ENCODE measurements around the gene MSL2. TPM values are rescaled to one million over a fixed set of nuclear protein-coding genes. Genes with fewer than 3 reads are reported as not detected.
"Not testable (repeated sequence)": the region's sequence is repeated elsewhere in the genome, so short reads cannot be mapped to it uniquely, and the experiment has no call there.

Gene MSL2
- total RNA-seq, 1 experiment from 2014 or later = 26.0 TPM

GRCh38 chr3:136166507-136166906 lies 29.6 kb downstream of the MSL2 start:
- Histone ChIP-seq H3K9me3 (no peaks in the 10 kb centered on the region), H3K27me3 (no peaks in the 10 kb centered on the region), H3K36me3 (no peaks in the 10 kb centered on the region), H3K4me3 (no peak overlapping the region)
- no peak for DNase-seq

DNA sequence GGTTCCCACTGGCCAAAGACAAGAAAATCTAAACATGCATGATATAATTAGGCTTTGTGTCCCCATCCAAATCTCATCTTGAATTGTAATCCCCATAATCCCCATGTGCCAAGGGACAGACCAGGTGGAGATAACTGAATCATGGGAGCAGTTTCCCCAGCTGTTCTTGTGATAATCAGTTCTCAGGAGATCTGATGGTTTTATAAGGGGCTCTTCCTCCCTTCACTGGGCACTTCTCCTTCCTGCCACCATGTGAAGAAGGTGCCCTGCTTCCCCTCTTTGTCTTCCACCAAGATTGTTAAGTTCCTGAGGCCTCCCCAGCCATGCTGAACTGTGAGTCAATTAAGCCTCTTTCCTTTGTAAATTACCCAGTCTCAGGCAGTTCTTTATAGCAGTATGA lies 32.5 kb downstream of the MSL2 start:
- not testable (repeated sequence) for H3K27me3 ChIP-seq, H3K4me3 ChIP-seq, H3K36me3 ChIP-seq, DNase-seq, H3K9me3 ChIP-seq

DNA sequence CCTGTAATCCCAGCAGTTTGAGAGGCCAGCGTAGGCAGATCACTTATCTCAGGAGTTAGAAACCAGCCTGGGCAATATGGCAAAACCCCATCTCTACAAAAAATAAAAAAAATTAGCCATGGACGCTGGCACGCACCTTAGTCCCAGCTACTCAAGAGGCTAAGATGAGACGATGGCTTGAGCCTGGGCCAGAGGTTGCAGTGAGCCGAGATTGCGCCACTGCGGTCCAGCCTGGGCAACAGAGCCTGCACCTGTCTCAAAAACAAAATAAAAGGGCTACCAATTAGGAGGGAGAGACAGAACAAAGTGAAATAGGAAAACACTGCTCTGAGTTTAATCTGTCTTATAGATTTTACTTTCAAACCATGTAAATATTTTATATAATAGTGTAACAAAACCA lies 33.8 kb downstream of the MSL2 start:
- Histone ChIP-seq H3K36me3 (no peaks in the 10 kb centered on the region; the same call in 1 of the 2 replicates), H3K27me3 (no peaks in the 10 kb centered on the region), H3K9me3 (no peaks in the 10 kb centered on the region), H3K4me3 (no peak overlapping the region)
- DNase-seq = no peak

DNA sequence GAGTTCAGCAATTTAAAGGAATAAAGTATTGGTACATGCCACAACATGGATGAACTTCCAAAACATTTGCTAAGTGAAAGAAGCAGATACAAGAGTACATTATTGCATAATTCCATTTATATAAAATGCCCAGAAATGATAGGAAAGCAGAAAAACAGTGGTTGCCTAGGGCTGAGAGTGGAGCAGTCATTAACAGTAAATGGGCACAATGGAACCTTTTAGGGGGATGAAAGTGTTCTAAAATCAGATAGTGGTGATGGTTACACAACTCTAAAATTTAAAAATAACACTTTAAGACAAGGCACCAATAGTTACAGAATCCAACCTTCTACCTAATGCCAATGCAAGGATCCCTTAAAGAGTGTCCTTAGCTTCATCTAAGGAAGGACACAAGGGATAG lies 34.6 kb downstream of the MSL2 start:
- DNase-seq = no peak
- H3K9me3 ChIP-seq = no peaks in the 10 kb centered on the region
- no peak overlapping the region for H3K4me3 ChIP-seq
- H3K36me3 ChIP-seq = no peaks in the 10 kb centered on the region; the same call in 1 of the 2 replicates
- H3K27me3 ChIP-seq = no peaks in the 10 kb centered on the region

GRCh38 chr3:136152963-136153362 lies 43.2 kb downstream of the MSL2 start:
- peaks cover 29% of the 10 kb centered on the region for H3K36me3 ChIP-seq
- no peaks in the 10 kb centered on the region for H3K27me3 ChIP-seq
- H3K9me3 ChIP-seq = no peaks in the 10 kb centered on the region
- DNase-seq = no peak
- H3K4me3 ChIP-seq = no peak overlapping the region

GRCh38 chr3:136152176-136152843 lies 43.8 kb downstream of the MSL2 start:
- no peaks in the 10 kb centered on the region for H3K9me3 ChIP-seq
- H3K36me3 ChIP-seq = peaks cover 36% of the 10 kb centered on the region
- no peaks in the 10 kb centered on the region for H3K27me3 ChIP-seq
- no peak for DNase-seq
- H3K4me3 ChIP-seq = no peak overlapping the region

GRCh38 chr3:136151219-136151618 lies 44.9 kb downstream of the MSL2 start:
- H3K4me3 ChIP-seq = no peak overlapping the region
- H3K36me3 ChIP-seq = peaks cover 46% of the 10 kb centered on the region
- DNase-seq = peak; percentile 79
- no peaks in the 10 kb centered on the region for H3K9me3 ChIP-seq
- no peaks in the 10 kb centered on the region for H3K27me3 ChIP-seq

- no peaks in the 10 kb centered on the region for H3K9me3 ChIP-seq
- no peak for DNase-seq
- no peak overlapping the region for H3K4me3 ChIP-seq
- H3K36me3 ChIP-seq = peaks cover 61% of the 10 kb centered on the region
- H3K27me3 ChIP-seq = no peaks in the 10 kb centered on the region
These were observed 46.5 kb downstream of the MSL2 start for GRCh38 chr3:136149667-136150066.

DNA sequence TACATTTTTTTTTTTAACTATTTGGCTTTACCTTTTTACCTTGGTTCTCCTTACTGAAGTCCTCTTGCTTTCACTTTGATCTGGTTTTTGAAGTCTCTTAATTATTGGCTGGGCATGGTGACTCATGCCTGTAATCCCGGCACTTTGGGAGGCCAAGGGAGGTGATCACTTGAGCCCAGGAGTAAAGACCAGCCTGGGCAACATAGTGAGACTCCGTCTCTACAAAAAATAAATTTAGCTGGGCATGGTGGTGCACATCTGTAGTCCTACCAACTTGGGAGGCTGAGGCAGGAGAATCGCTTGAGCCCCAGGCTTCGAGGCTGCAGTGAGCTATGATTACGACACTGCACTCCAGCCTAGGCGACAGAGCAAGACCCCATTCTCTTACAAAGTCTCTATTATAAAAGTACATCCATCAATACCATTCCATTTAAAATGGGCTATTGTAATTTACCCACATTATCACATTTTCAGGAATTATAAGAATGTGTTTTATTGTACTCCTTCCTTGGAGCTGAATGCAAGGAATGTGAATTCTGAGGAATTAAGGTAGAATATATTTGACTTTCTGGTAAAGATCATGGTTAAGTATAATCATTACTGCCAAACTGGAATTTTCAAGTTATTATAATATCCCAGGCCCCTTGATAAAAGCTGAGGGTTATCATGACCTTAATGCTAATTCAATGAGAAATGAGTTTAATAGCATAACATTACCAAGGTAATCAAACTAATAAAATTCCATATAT lies 49.0 kb downstream of the MSL2 start:
- Histone ChIP-seq H3K36me3 (peaks cover 78% of the 10 kb centered on the region), H3K27me3 (no peaks in the 10 kb centered on the region), H3K9me3 (no peaks in the 10 kb centered on the region), H3K4me3 (no peak overlapping the region)
- DNase-seq = peak; percentile 36

- not testable (repeated sequence) for H3K27me3 ChIP-seq, H3K4me3 ChIP-seq, H3K9me3 ChIP-seq, DNase-seq
- H3K36me3 ChIP-seq = peaks cover 68% of the 10 kb centered on the region
These were observed 51.7 kb downstream of the MSL2 start for GRCh38 chr3:136144397-136144796.

GRCh38 chr3:136142592-136142991 lies 53.5 kb downstream of the MSL2 start:
- DNase-seq = peak; percentile 8
- Histone ChIP-seq H3K36me3 (peaks cover 54% of the 10 kb centered on the region), H3K4me3 (no peak overlapping the region), H3K9me3 (no peaks in the 10 kb centered on the region), H3K27me3 (no peaks in the 10 kb centered on the region)

- H3K27me3 ChIP-seq = no peaks in the 10 kb centered on the region
- DNase-seq = no peak
- H3K9me3 ChIP-seq = no peaks in the 10 kb centered on the region
- H3K36me3 ChIP-seq = peaks cover 47% of the 10 kb centered on the region
- H3K4me3 ChIP-seq = no peak overlapping the region
These were observed 54.2 kb downstream of the MSL2 start for GRCh38 chr3:136141891-136142290.

DNA sequence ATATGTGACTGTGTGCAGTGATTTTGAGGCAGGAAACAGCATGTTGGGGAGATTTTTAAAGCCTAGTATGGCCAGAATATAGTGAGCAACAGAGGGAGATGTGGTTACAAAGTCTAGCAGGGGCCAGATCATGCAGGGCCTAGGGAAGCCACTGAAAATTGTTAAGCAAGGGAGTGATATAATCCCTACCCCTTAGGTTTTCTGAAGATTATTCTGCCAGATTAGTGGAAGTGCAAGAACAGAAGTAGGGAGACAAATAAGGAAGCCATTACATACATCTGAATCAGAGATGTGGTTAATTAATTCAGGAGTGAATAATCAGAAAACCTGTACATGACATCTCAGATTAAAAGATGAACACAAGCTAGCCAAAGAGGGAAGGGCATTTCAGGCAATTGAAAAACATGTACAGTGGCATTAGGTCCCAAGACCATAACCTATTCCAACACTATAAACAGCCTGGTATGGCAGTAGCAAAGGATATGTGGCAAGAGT lies 54.8 kb downstream of the MSL2 start:
- H3K4me3 ChIP-seq = no peak overlapping the region
- H3K27me3 ChIP-seq = no peaks in the 10 kb centered on the region
- no peak for DNase-seq
- H3K36me3 ChIP-seq = peaks cover 43% of the 10 kb centered on the region
- no peaks in the 10 kb centered on the region for H3K9me3 ChIP-seq

DNA sequence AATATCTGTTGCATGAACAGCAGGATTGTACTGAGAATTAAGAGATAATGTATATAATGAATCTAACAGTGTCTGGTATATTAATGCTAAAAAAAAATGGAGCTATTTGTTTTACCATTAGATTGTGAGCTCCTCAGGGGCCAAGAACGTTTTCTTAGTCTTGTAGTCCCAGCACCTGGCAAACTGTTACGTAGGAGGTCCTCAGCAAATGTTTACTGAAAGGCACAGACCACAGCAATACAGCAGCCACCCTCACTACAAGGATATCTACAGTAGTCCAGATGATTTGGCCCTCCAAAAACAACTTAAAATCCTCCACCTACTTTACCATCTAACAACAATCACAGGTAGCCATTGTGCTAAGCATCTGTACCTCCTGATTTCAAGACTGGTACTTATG lies 59.7 kb downstream of the MSL2 start:
- Histone ChIP-seq H3K36me3 (peaks cover 2% of the 10 kb centered on the region), H3K4me3 (no peak overlapping the region), H3K27me3 (no peaks in the 10 kb centered on the region), H3K9me3 (peaks cover 3% of the 10 kb centered on the region; the same call in 1 of the 2 replicates)
- no peak for DNase-seq

DNA sequence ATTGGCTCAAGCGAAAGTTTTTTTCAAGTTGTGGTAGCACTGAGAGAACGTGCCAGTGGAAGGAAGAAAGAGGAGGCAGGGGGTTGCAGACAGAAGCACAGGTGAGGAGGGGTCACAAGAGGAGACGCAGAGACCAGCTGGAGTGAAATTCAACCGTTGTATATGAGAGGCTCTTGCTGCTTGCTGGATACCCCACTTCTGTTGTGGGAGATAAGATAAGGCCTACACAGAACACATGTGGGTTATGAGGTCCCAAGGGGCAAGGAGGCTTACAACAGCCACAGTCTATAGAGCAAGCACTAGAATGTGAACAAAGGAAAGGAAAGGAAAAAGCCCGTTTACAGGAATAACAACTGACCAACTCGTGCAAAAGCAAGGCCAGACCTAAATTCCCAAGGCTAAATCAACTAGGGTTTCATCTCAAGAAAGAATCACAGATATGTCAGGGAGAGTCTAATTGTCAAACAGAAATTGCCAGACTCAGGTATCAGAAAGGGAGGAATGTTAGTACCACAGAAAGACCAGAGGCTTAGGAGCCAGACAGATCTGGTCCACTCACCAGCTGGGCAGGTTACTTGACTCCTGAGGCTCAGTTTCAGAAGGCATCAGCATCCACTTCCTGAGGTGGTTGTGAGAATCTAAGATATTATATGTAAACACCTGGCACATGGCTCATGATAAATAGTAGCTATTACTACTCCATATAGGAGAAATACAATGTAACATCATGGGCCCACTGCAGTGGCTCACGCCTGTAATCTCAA lies 60.9 kb downstream of the MSL2 start:
- Histone ChIP-seq H3K9me3 (peaks cover 3% of the 10 kb centered on the region; the same call in 1 of the 2 replicates), H3K36me3 (no peaks in the 10 kb centered on the region; the same call in 1 of the 2 replicates), H3K4me3 (no peak overlapping the region), H3K27me3 (no peaks in the 10 kb centered on the region)
- no peak for DNase-seq

DNA sequence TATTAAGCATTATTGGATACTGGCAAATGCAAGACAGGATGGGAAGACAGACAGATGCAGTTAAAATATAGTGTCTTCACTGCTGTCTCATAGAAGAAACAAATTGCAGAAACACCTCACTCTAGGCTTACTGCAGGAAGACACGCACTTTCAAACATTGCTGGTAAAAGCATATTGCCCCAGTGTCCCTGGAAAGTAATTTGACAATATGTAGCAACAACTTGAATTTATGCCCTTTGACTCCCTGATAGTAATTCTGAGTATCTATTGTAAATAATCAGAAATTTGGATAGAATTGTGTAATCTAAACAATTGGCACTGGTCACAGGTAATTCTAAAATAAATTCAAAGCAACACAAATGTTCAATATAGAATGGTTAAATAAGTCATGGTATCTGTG lies 62.0 kb downstream of the MSL2 start:
- no peaks in the 10 kb centered on the region for H3K36me3 ChIP-seq
- no peak for DNase-seq
- no peaks in the 10 kb centered on the region for H3K27me3 ChIP-seq
- peaks cover 3% of the 10 kb centered on the region for H3K9me3 ChIP-seq
- H3K4me3 ChIP-seq = no peak overlapping the region

GRCh38 chr3:136131647-136132046 lies 64.5 kb downstream of the MSL2 start:
- not testable (repeated sequence) for H3K36me3 ChIP-seq, H3K4me3 ChIP-seq, H3K9me3 ChIP-seq, H3K27me3 ChIP-seq, DNase-seq
